IMR-90 (cell line): ENCODE results near the gene FGF3. TPM values are rescaled to one million over a fixed set of nuclear protein-coding genes. Genes with fewer than 3 reads are reported as not detected.

Experiments
- ATAC-seq: fragments of 200-7000 bp; cut with Tn5 transposase; 2 replicates; pipeline ENCODE4 v1.9.1; 2020; ENCODE audit warnings: low read depth, mild to moderate bottlenecking, moderate library complexity
- BruUV-seq: library from RNA; stranded (reverse); fragments of 400-500 nt; replicated peaks from 2 replicates; lab custom pipeline; 2021; lab: Mats Ljungman, UMichigan
- CTCF ChIA-PET: fragments of 300-600 bp; formaldehyde crosslinking; extraction: SDS; loops from one replicate; lab custom pipeline; 2021; ENCODE audit warnings: antibody characterized with exemption; lab: Yijun Ruan, JAX
- POLR2A ChIA-PET: fragments of 300-600 bp; sonication (Branson Sonifier 250); formaldehyde crosslinking; loops from one replicate; lab custom pipeline; 2022; ENCODE audit warnings: antibody characterized with exemption; ENCODE audit not compliant: unreplicated experiment; lab: Charles Lee
- DNase-seq: peaks from one replicate; pipeline ENCODE4 v3.0.0; 2013
- H2AFZ ChIP-seq: replicated peaks from 2 replicates; pipeline ENCODE3; 2013; ENCODE audit warnings: low read length, mild to moderate bottlenecking; ENCODE audit not compliant: poor library complexity
- H2AK5ac ChIP-seq: 2 replicates; pipeline ENCODE4 v1.6.1; 2013; ENCODE audit warnings: low read depth, low read length, inconsistent platforms
- H2AK9ac ChIP-seq: replicated peaks from 2 replicates; pipeline ENCODE3; 2013; ENCODE audit warnings: mild to moderate bottlenecking, low read depth, low read length, moderate library complexity; ENCODE audit not compliant: poor library complexity
- H2BK120ac ChIP-seq: 2 replicates; pipeline ENCODE4 v1.6.1; 2013; ENCODE audit warnings: low read depth, low read length, inconsistent platforms
- H2BK15ac ChIP-seq: 3 replicates; pipeline ENCODE4 v1.6.1; 2013; ENCODE audit warnings: low read depth, low read length, inconsistent platforms
- H2BK20ac ChIP-seq: 2 replicates; pipeline ENCODE4 v1.6.1; 2013; ENCODE audit warnings: low read depth, mild to moderate bottlenecking, inconsistent platforms, low read length, moderate library complexity
- H2BK5ac ChIP-seq: 2 replicates; pipeline ENCODE4 v1.6.1; 2013; ENCODE audit warnings: mild to moderate bottlenecking, low read depth, low read length, inconsistent platforms; ENCODE audit not compliant: poor library complexity, severe bottlenecking
- H3K14ac ChIP-seq: replicated peaks from 2 replicates; pipeline ENCODE4 v1.6.1; 2013; ENCODE audit warnings: low read depth, low read length, inconsistent platforms
- H3K18ac ChIP-seq: 2 replicates; pipeline ENCODE4 v1.6.1; 2013; ENCODE audit warnings: low read depth, low read length, control low read depth
- H3K23ac ChIP-seq: 2 replicates; pipeline ENCODE4 v1.6.1; 2013; ENCODE audit warnings: low read depth, low read length, inconsistent platforms
- H3K27ac ChIP-seq: 2 replicates; pipeline ENCODE4 v1.5.1; 2013; ENCODE audit warnings: mild to moderate bottlenecking, control low read depth, low read length; ENCODE audit not compliant: insufficient read depth
- H3K27me3 ChIP-seq: 2 replicates; pipeline ENCODE4 v1.6.1; 2013; ENCODE audit warnings: low read length; ENCODE audit not compliant: control insufficient read depth, insufficient read depth
- H3K36me3 ChIP-seq: 2 replicates; pipeline ENCODE4 v1.6.1; 2013; ENCODE audit warnings: low read length, mixed read lengths; ENCODE audit not compliant: control insufficient read depth, insufficient read depth
- H3K4ac ChIP-seq: 2 replicates; pipeline ENCODE4 v1.6.1; 2013; ENCODE audit warnings: low read depth, low read length, inconsistent platforms
- H3K4me1 ChIP-seq: 2 replicates; pipeline ENCODE4 v1.6.1; 2013; ENCODE audit warnings: low read length, mixed read lengths; ENCODE audit not compliant: control insufficient read depth, insufficient read depth
- H3K4me2 ChIP-seq: 2 replicates; pipeline ENCODE4 v1.6.1; 2013; ENCODE audit warnings: low read depth, mild to moderate bottlenecking, control low read depth, low read length, moderate library complexity
- H3K4me3 ChIP-seq: 2 replicates; pipeline ENCODE4 v1.5.1; 2013; ENCODE audit warnings: low read depth, mild to moderate bottlenecking, control low read depth, low read length, moderate library complexity; ENCODE audit not compliant: insufficient read depth
- H3K56ac ChIP-seq: 2 replicates; pipeline ENCODE4 v1.6.1; 2013; ENCODE audit warnings: low read length, inconsistent platforms; ENCODE audit not compliant: insufficient read depth; ENCODE audit errors: extremely low read depth
- H3K79me1 ChIP-seq, 2 experiments: 2 replicates each; pipeline ENCODE4 v1.6.1; 2013; ENCODE audit warnings: low read length in 2 of 2, inconsistent platforms in 1 of 2, low read depth in 1 of 2
- H3K9ac ChIP-seq: 2 replicates; pipeline ENCODE4 v1.6.1; 2013; ENCODE audit warnings: low read depth, low read length, control low read depth
- H3K9me1 ChIP-seq: 2 replicates; pipeline ENCODE4 v1.6.1; 2013; ENCODE audit warnings: low read length, inconsistent platforms; ENCODE audit not compliant: insufficient read depth
- H3K9me3 ChIP-seq: 2 replicates; pipeline ENCODE4 v1.6.1; 2013; ENCODE audit warnings: low read length; ENCODE audit not compliant: control insufficient read depth, insufficient read depth
- H4K20me1 ChIP-seq: 2 replicates; pipeline ENCODE4 v1.6.1; 2013; ENCODE audit warnings: low read length, inconsistent platforms; ENCODE audit not compliant: insufficient read depth
- H4K5ac ChIP-seq: 2 replicates; pipeline ENCODE4 v1.6.1; 2013; ENCODE audit warnings: mild to moderate bottlenecking, low read depth, low read length, control low read depth
- H4K8ac ChIP-seq, 2 experiments: 2 replicates each; pipeline ENCODE4 v1.6.1; 2013; ENCODE audit warnings: low read depth in 2 of 2, low read length in 2 of 2, control low read depth in 1 of 2, inconsistent platforms in 1 of 2
- H4K91ac ChIP-seq: 2 replicates; pipeline ENCODE4 v1.6.1; 2013; ENCODE audit warnings: low read depth, low read length, inconsistent platforms; ENCODE audit not compliant: insufficient read depth
- FOS ChIP-seq: fragments of 150-350 bp; IDR thresholded peaks from 2 replicates; pipeline ENCODE4 v1.6.1; 2016; ENCODE audit warnings: low read depth, low read length
- POLR2A ChIP-seq: IDR thresholded peaks from 2 replicates; pipeline ENCODE4 v1.6.1; 2012; ENCODE audit warnings: mild to moderate bottlenecking, low read depth, low read length
- WGBS, 2 experiments: methylation state at CpG; one replicate each; pipeline versions ENCODE4 v1.1.5 to v1.1.7; 2013; ENCODE audit warnings: missing lambda C conversion rate in 2 of 2; ENCODE audit not compliant: insufficient read length in 1 of 2; ENCODE audit errors: extremely low coverage in 2 of 2; 5-methylcytosine and 5-hydroxymethylcytosine counted together
- dilution Hi-C: fragments of 300-500 bp; cut with HindIII; formaldehyde crosslinking; loops from one replicate; pipeline ENCODE4 v1.14.3; 2018; ENCODE audit warnings: low sequenced_read_pairs; ENCODE audit not compliant: unreplicated experiment
- in situ Hi-C: fragments of 300-500 bp; cut with MboI; formaldehyde crosslinking; loops from 3 replicates; pipeline ENCODE4 v1.14.3; 2019; ENCODE audit warnings: low sequenced_read_pairs, inconsistent platforms, mixed read lengths
- intact Hi-C: fragments of 100-400 bp; cut with micrococcal nuclease; formaldehyde crosslinking; loops from 2 replicates; pipeline ENCODE4 v1.10.0; 2022
- polyA plus RNA-seq, 3 experiments: library from polyadenylated mRNA; depleted of rRNA; stranded (reverse); fragments of >200 nt; gene quantifications; 2 replicates each; pipeline ENCODE4 v1.2.3, GENCODE V29; 2012; ENCODE audit warnings: low replicate concordance in 1 of 3
- total RNA-seq: library from RNA; depleted of rRNA; stranded (reverse); fragments of >200 nt; gene quantifications from 2 replicates; pipeline ENCODE4 v1.2.3, GENCODE V29; 2012

FGF3 gene
- total and polyA plus RNA-seq, 2 of the 4 experiments (the other 2 are of a cell fraction) = not detected

DNA sequence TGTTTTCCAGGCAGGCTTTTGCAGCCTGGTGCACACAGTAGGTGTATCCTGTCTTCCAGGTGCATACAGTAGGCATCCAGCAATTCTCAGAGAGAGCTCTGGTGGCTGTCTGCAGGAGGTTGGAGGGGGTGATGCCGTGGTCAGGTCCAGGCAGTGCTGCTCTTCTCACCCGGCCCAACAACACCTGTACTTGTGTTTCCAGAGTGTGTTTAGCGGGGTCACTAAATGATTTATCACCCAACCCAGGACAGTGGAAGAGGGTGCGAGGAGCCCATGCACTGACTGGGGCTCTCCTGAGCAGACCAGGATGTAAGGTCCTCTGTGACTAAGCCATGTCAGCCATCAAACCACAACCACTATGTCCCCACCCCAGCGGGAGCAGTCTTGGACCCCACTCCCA is 18.6 kb upstream of the FGF3 start:
- H2AFZ ChIP-seq = no peak overlapping the region
- no peak overlapping the region for H2AK5ac ChIP-seq
- H3K27ac ChIP-seq = no peak overlapping the region
- dilution Hi-C loops (no loop called here), in situ Hi-C loops (no loop called here), intact Hi-C loops (no loop called here)
- no peak overlapping the region for H3K4ac ChIP-seq
- no peak overlapping the region for H2BK120ac ChIP-seq
- CTCF ChIA-PET = no interaction called here
- no peaks in the 10 kb centered on the region for H3K9me3 ChIP-seq
- 100% methylated on average over 1 of the region's 5 CpGs; no CpG with 5 or more reads in 1 of the 2 experiments for WGBS, 2 experiments
- no peak for ATAC-seq
- no peak overlapping the region for H3K9ac ChIP-seq
- no peak overlapping the region for H4K5ac ChIP-seq
- H3K9me1 ChIP-seq = no peaks in the 10 kb centered on the region
- no peak overlapping the region for H3K23ac ChIP-seq
- no peak overlapping the region for H3K4me3 ChIP-seq
- no peaks in the 10 kb centered on the region for H4K20me1 ChIP-seq
- no peaks in the 10 kb centered on the region for H3K4me1 ChIP-seq
- POLR2A ChIA-PET = no interaction called here
- no peak overlapping the region for H2BK5ac ChIP-seq
- H3K36me3 ChIP-seq = no peaks in the 10 kb centered on the region
- peaks cover 63% of the 10 kb centered on the region for H3K27me3 ChIP-seq
- no TSS peak for BruUV-seq
- H2BK15ac ChIP-seq = no peak overlapping the region
- no peak overlapping the region for H3K14ac ChIP-seq
- H3K56ac ChIP-seq = no peak overlapping the region
- H3K4me2 ChIP-seq = no peak overlapping the region
- H3K18ac ChIP-seq = no peak overlapping the region
- DNase-seq = no peak
- H2BK20ac ChIP-seq = no peak overlapping the region
- no peak overlapping the region for H4K8ac ChIP-seq
- TF ChIP-seq FOS (no peak), POLR2A (no peak)
- H3K79me1 ChIP-seq = no peaks in the 10 kb centered on the region
- no peak overlapping the region for H4K91ac ChIP-seq
- H2AK9ac ChIP-seq = no peak overlapping the region
